GM10248 (cell line): ENCODE measurements around the gene TBC1D17.

Experiments
- CTCF ChIA-PET: fragments of 300-600 bp; sonication (Branson Sonifier 250); formaldehyde crosslinking; extraction: SDS; loops from one replicate; lab custom pipeline; 2021; ENCODE audit warnings: antibody characterized with exemption; lab: Yijun Ruan, JAX
- POLR2A ChIA-PET: fragments of 350-650 bp; sonication (Branson Sonifier 250); formaldehyde crosslinking; extraction: SDS; loops from one replicate; lab custom pipeline; 2020; ENCODE audit warnings: antibody characterized with exemption; lab: Yijun Ruan, JAX
- DNase-seq: peaks from one replicate; pipeline ENCODE4 v3.0.0; 2012; ENCODE audit errors: extremely low spot score
- TF ChIP-seq, protein P1 (sequence below): IDR thresholded peaks from 2 replicates; pipeline ENCODE4 v1.5.1; 2012; ENCODE audit warnings: mild to moderate bottlenecking, low read depth; ENCODE audit errors: extremely low read depth, missing control alignments, control extremely low read depth

The TBC1D17 gene

DNA sequence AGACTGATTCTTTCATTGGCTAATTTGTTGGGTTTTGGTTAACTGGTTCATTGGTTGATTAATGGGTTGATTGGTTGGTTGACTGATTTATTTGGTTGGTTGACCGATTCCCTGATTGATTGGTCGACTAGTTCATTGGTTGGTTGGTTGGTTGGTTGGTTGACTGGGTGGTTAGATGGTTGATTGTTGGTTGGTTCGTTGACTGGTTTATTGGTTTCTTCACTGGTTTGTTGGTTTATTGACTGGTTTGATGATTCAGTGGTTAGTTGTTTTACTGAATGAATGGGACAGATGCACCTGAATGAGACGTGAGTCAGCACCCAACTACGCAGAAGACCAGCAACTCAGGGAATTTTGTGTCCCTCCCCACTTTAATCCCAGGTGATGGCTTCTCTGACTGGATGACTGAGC, 54.5 kb downstream of the TBC1D17 start:
- TF ChIP-seq, protein P1, sequence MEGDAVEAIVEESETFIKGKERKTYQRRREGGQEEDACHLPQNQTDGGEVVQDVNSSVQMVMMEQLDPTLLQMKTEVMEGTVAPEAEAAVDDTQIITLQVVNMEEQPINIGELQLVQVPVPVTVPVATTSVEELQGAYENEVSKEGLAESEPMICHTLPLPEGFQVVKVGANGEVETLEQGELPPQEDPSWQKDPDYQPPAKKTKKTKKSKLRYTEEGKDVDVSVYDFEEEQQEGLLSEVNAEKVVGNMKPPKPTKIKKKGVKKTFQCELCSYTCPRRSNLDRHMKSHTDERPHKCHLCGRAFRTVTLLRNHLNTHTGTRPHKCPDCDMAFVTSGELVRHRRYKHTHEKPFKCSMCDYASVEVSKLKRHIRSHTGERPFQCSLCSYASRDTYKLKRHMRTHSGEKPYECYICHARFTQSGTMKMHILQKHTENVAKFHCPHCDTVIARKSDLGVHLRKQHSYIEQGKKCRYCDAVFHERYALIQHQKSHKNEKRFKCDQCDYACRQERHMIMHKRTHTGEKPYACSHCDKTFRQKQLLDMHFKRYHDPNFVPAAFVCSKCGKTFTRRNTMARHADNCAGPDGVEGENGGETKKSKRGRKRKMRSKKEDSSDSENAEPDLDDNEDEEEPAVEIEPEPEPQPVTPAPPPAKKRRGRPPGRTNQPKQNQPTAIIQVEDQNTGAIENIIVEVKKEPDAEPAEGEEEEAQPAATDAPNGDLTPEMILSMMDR, result no peak
- POLR2A ChIA-PET, result no interaction called here
- no peak for DNase-seq
- CTCF ChIA-PET, result no interaction called here

DNA sequence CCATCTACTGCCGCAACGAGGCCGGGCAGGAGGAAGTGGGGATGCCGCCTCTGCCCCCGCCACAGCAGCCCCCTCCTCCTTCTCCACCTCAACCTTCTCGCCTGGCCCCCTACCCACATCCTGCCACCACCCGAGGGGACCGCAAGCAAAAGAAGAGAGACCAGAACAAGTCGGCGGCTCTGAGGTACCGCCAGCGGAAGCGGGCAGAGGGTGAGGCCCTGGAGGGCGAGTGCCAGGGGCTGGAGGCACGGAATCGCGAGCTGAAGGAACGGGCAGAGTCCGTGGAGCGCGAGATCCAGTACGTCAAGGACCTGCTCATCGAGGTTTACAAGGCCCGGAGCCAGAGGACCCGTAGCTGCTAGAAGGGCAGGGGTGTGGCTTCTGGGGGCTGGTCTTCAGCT, 55.2 kb downstream of the TBC1D17 start:
- TF ChIP-seq, protein P1, result no peak
- DNase-seq, result no peak
- ChIA-PET POLR2A (interaction anchor here (0.6 kb wide), 1 partner anchor 382 kb away, joined by 4 read pairs; no protein-coding TSS in a partner anchor), CTCF (no interaction called here)

DNA sequence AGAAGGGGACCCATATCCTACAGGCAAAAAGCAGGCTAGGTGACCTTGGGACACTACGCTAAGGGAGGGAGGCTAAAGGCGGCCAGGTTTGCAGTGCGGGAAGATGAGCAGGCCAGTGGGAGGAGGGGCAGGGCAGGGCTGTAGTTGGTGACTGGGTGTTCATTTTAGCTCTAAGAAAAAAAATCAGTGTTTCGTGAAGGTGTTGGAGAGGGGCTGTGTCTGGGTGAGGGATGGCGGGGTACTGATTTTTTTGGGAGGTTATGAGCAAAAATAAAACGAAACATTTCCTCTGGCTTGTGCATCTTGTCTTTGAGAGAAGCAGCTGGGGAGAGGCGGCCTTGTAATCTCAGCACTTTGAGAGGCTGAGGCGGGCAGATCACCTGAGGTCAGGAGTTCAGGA, 56.1 kb downstream of the TBC1D17 start:
- POLR2A ChIA-PET, result interaction anchor here (0.6 kb wide), 1 partner anchor 381 kb away, joined by 4 read pairs; no protein-coding TSS in a partner anchor
- TF ChIP-seq, protein P1, result no peak
- no peak for DNase-seq
- CTCF ChIA-PET, result interaction anchor here (0.8 to 2.0 kb wide), 3 partner anchors 21 to 202 kb away, joined by 3 to 5 read pairs (median 4); no protein-coding TSS in a partner anchor

DNA sequence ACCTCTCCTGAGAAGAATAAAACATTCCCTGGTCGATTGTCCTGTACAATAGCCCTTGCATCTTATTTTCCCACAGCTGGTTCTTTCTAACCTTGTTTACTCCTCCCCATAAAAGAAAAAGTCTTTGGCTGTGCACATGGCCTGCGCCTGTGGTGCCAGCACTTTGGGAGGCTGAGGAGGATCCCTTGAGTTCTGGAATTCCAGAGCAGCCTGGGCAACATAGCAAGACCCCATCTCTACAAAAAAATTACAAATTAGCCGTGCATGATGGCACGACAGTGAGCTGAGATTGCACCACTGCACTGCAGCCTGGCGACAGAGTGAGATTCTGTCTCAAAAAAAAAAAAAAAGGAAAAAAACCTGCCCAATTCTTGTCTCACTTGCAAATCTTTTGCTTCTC, 59.0 kb downstream of the TBC1D17 start:
- TF ChIP-seq, protein P1, result no peak
- ChIA-PET POLR2A (interaction anchor here (1.2 kb wide), 1 partner anchor 18 kb away, joined by 3 read pairs; no protein-coding TSS in a partner anchor), CTCF (interaction anchor here (1.8 to 4.1 kb wide), 3 partner anchors 17 to 67 kb away, joined by 7 to 29 read pairs (median 17); no protein-coding TSS in a partner anchor)
- DNase-seq, result no peak

DNA sequence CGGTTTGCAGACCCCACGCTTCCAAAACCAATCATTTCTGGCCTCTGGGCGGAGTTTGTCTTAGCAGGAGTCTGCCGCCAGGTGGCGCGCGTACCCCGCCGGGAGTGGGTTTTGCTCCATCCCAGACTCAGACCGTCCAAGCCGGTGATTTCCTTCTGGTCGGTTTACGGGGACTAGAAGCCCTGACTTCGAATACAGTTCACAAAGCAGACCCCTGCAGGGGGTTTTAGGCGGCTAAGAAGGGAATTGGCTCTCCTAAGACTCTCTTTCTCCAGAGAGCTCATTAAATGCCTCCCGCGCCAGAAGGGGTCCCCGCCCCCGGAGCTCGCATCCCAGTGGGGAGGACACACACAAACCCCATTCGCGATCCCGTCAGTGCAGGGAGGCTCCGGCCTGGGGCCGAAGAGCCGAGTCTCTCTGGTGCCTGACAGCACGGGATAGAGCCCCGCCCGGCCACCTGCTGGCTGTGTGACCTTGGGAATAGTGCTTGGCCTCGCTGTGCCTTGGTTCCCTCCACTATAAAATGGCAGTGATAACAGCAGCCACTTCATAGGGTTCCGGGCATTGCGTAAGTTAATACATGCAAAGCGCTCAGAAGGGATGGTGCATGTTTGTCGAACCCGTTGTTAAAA, 60.4 kb downstream of the TBC1D17 start:
- POLR2A ChIA-PET, result interaction anchor here (0.6 kb wide), 1 partner anchor 88 kb away, joined by 3 read pairs; the partner anchor contains the start of gene ZNF473
- TF ChIP-seq, protein P1, result peak; percentile 92
- CTCF ChIA-PET, result interaction anchor here (1.1 to 4.1 kb wide), 16 partner anchors 8 to 198 kb away, joined by 3 to 29 read pairs (median 5); partner anchors contain the start of gene ATF5
- DNase-seq, result peak; percentile 86
